Germinal center (tissue), 1 donor: Measurements from ENCODE around the gene MVB12B.

ENCODE experiments used
- DNase-seq: peaks from one replicate; pipeline ENCODE4 v3.0.0; 2012; ENCODE audit warnings: mixed read lengths, low spot score

MVB12B gene

GRCh38 chr9:126303488-126303887 lies 23.1 kb upstream of the MVB12B start:
- no peak for DNase-seq

GRCh38 chr9:126304207-126304970 lies 22.2 kb upstream of the MVB12B start:
- DNase-seq: no peak

GRCh38 chr9:126304971-126305320 lies 21.7 kb upstream of the MVB12B start:
- DNase-seq: no peak

DNA sequence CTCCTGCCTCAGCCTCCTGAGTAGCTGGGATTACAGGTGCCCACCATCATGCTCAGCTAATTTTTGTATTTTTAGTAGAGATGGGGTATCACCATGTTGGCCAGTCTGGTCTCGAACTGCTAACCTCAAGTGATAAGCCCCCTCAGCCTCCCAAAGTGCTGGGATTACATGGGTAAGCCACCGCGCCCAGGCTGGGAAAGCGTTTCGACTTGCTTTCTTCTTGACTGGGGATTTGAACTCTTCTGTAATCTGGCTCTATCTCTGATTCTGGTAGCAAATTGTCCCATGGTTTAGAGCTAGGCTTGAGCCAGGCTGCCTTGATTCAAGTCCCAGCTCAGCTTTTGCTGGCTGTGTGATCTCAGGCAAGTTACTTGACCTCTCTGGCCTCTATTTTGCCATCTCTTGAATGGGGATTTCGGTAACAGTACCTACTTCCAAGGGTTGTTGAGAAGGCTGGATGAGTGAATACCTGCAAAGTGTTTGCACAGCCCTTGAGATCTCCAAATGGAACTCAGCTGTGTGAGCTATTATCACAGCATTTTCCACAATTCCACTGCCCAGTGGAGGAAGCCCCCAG lies 20.5 kb upstream of the MVB12B start:
- no peak for DNase-seq

GRCh38 chr9:126307322-126308061 lies 19.1 kb upstream of the MVB12B start:
- DNase-seq: no peak

- DNase-seq: no peak
These were observed 17.0 kb upstream of the MVB12B start for GRCh38 chr9:126309427-126310189.

DNA sequence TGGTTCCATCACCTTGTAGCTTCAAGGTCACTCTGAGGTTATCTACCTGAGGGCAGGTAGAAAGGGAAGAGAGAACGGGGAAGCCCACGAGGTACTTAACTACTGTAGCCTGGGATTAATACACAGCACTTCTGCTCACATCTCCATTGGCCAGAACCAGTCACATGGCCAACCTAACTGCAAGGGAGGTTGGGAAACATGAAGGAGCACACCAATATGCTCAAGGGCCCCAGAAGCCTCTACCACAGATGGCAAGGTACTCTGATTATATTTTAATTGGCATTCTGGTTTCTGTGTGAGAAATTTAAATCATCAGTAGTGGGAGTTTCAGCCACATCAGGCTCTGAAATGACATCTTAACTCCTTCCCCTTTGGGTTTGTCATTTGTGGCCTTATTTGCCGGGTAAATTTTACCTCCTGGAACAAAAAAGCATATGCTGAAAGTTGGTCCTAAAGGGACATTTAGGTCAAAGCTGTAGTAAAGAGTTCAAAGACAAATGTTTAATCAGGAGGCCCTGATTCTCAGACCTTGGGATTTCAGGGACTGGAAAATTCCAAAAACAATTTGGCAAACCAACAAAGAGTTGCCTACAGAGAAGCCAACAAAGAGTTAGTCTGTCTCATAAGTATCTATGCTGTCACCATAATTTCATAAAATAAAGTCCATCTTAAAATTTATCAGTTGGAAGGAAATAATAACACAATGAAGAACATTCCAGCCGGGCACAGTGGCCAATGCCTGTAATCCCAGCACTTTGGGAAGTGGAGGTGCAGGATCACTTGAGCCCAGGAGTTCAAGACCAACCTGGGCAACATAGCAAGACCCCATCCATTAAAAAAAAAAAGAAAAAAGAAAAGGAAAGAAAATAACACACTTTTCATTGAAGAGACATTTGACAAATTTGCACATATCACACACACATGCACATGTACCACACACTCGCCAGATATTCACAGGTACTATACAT lies 13.8 kb upstream of the MVB12B start:
- no peak for DNase-seq

GRCh38 chr9:126316085-126316655 lies 10.5 kb upstream of the MVB12B start:
- DNase-seq: no peak

DNA sequence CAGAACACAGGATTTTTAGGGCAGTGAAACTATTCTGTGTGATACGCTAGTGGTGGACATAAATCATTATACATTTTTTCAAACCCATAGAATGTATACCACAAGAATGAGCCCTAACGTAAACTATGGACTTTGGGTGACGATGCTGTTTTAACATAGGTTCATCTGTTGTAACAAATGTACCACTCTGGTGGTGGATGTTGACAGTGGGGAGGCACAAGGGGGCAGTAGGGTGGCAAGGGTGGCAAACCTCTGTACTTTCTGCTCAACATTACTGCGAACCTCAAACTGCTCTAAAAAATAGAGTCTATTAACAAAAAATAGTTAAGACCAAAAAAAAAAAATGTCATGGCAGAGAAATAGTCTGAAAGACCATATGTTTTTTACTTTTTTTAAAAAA lies 9.1 kb upstream of the MVB12B start:
- no peak for DNase-seq

DNA sequence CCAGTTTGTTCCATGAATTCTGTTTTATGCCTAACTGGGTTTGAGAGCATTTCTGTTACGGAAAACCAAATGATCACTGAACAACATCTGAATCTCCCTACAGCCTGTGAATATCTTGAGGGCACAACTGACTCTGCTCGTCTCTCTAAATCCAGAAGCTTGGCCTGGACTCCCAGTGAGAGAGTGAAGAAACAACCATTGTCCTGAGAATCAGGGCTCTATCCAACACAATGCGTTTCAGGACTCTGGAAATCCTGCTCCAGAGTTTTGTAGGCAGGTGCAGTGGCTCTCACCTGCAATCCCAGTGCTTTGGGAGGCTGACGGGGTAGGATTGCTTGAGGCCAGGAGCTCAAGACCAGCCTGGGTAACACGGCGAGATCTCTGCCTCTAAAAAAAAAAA lies 7.8 kb upstream of the MVB12B start:
- DNase-seq: no peak

DNA sequence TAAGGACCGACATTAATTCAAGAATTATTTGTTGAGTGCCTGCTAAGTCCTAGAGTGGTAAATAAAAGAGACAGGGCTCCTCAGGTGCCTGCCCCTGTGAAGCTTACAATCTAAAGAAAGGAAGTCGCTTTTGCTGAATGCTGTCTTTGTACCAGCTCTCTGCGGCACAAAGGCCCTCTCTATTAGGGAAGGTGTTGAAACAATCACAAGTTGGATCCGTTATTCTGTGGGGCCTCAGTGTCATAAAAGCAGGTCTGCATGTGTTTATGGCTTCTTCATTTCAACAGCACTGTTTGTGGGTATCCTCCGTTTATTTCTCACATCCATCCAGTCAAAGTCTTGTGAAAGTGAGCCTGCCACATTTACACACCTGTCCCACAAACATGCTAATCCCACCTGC lies 7.0 kb upstream of the MVB12B start:
- no peak for DNase-seq

- no peak for DNase-seq
These were observed 6.3 kb upstream of the MVB12B start for GRCh38 chr9:126320158-126320922.

DNA sequence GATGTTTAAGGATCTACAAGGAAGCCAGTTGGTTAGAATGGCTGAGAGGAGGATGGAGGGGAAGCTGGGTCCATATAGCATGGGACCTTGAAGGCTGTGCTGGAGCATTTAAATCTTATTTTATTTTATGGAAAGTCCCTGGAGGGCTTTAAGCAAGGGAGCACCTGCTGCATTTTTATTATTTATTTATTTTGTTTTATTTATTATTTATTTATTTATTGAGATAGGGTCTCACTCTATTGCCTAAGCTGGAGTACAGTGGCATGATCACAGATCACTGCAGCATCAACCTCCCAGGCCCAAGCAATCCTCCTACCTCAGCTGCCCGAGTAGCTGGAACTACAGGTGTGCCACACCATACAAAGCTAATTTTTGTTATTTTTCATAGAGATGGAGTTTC lies 4.9 kb upstream of the MVB12B start:
- no peak for DNase-seq

GRCh38 chr9:126325821-126326220 lies 808 bp upstream of the MVB12B start:
- DNase-seq: no peak

DNA sequence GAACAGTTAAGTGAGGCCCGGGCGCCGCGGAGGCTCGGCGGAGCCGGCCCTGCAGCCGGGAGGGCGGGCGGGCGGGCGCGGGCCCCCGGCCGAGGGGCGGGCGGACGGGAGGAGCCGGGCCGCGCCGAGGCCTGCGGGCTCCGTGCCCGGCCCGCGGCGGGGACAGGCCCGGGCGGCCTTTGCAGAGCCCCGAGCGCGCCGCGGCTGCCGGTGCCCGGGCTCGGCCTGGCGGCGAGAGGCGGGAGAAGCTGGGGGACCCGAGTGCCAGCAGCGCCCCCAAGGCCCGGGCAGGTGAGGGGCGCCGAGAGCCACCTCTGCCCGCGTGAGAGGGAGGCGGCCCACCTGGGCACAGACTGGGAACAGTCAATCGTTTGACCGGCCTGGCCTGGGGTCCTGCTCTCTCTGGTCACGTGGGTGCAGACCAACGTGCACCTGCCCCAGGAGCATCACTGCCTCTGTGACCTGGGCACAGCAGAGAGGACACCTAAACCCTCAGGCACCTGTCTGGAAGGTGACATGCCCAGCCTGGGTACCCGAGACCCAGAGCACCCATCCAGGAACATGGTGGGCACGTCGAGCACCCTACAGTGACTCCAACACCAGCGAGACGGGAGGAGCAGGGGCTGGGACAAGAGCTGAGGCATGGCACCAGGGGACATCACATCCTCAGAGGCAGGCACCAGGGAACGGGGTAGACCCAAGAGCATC lies 531 bp downstream of the MVB12B start:
- DNase-seq: no peak

GRCh38 chr9:126327714-126328185 lies 1.1 kb downstream of the MVB12B start:
- no peak for DNase-seq

GRCh38 chr9:126328407-126328806 lies 1.8 kb downstream of the MVB12B start:
- no peak for DNase-seq

- no peak for DNase-seq
These were observed 3.0 kb downstream of the MVB12B start for GRCh38 chr9:126329476-126330275.

GRCh38 chr9:126330536-126330935 lies 3.9 kb downstream of the MVB12B start:
- no peak for DNase-seq
